Testis (tissue), 3 donors: ENCODE data around the gene MYLK. TPM values are rescaled to one million over a fixed set of nuclear protein-coding genes. Genes with fewer than 3 reads are reported as not detected.

ENCODE experiments used
- DNase-seq: peaks from one replicate; pipeline ENCODE4 v3.0.0-alpha.2; 2019
- H3K27ac ChIP-seq, 2 donors: fragments of 200-600 bp; sonication (generic); one replicate each; pipeline ENCODE4 v1.5.1; 2019
- H3K27me3 ChIP-seq: fragments of 200-600 bp; sonication (generic); one replicate; pipeline ENCODE4 v1.5.1; 2019
- H3K36me3 ChIP-seq: fragments of 200-600 bp; sonication (generic); one replicate; pipeline ENCODE4 v1.5.1; 2017; ENCODE audit warnings: low read depth; ENCODE audit errors: missing control alignments
- H3K4me1 ChIP-seq: fragments of 200-600 bp; sonication (generic); one replicate; pipeline ENCODE4 v1.5.1; 2019
- H3K4me3 ChIP-seq, 2 donors: fragments of 200-600 bp; sonication (generic); one replicate each; pipeline ENCODE4 v1.5.1; 2017 to 2019
- H3K9me3 ChIP-seq: fragments of 200-600 bp; sonication (generic); one replicate; pipeline ENCODE4 v1.5.1; 2017
- POLR2A ChIP-seq: fragments of 450-650 bp; IDR thresholded peaks from one replicate; pipeline ENCODE4 v1.6.1; 2017; ENCODE audit warnings: antibody characterized with exemption, mild to moderate bottlenecking, moderate library complexity
- WGBS, 2 donors: methylation state at CpG; one replicate each; pipeline ENCODE4 v1.1.5; 2018; 5-methylcytosine and 5-hydroxymethylcytosine counted together
- intact Hi-C: fragments of 100-400 bp; cut with DNase I; formaldehyde crosslinking; loops from one replicate; pipeline ENCODE4 v1.15.1; 2023; ENCODE audit warnings: low total_unique reads
- polyA plus RNA-seq: library from polyadenylated mRNA; stranded (reverse); fragments of 350-450 nt; fragmentation: Illumina TruSeq; extraction: RNeasy Lipid Tissue Mini Kit (QIAGEN cat#74804); gene quantifications from one replicate; pipeline ENCODE4 v1.2.3, GENCODE V29; 2014; ENCODE audit warnings: low read depth, low replicate concordance; ENCODE audit not compliant: insufficient read depth
- total RNA-seq, 2 donors: library from RNA; depleted of rRNA; stranded (reverse); fragments of >200 nt; gene quantifications; one replicate each; pipeline ENCODE4 v1.2.3, GENCODE V29; 2016
- TF ChIP-seq, protein P1 (sequence below), 3 experiments: fragments of 450-650 bp in 2 of 3; fragments of 200-600 bp in 1 of 3; sonication (generic) in 1 of 3; IDR thresholded peaks; one replicate each; pipeline ENCODE4 v1.5.1; 2016 to 2019; ENCODE audit warnings: antibody characterized with exemption in 3 of 3, mild to moderate bottlenecking in 2 of 3, moderate library complexity in 1 of 3

Gene MYLK
- total and polyA plus RNA-seq, 3 donors from 2014 or later, result 130 to 168 (median 151) TPM

DNA sequence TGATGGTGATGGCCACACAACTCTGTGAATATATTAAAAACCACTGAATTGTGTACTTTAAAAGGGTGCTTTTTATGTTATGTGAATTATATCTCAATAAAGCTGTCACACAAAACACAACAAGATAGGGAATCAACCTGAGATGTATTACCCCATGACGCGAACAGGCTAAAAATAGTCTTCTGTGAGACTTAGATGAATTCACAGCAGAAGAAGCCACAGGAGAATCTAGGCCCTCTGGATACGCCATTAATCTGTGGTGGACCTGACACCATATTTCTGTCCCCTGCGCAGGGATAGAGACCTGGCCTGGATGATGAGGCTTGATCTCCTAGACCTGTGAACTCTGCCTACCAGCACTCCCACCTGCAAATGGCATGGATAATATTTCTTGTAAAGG lies 153.3 kb downstream of the MYLK start:
- Histone ChIP-seq H3K4me3 (no peak overlapping the region), H3K36me3 (no peaks in the 10 kb centered on the region), H3K27me3 (no peaks in the 10 kb centered on the region), H3K9me3 (no peaks in the 10 kb centered on the region), H3K27ac (no peak overlapping the region), H3K4me1 (no peaks in the 10 kb centered on the region)
- no peak for DNase-seq
- TF ChIP-seq POLR2A, result no peak
- TF ChIP-seq, protein P1, sequence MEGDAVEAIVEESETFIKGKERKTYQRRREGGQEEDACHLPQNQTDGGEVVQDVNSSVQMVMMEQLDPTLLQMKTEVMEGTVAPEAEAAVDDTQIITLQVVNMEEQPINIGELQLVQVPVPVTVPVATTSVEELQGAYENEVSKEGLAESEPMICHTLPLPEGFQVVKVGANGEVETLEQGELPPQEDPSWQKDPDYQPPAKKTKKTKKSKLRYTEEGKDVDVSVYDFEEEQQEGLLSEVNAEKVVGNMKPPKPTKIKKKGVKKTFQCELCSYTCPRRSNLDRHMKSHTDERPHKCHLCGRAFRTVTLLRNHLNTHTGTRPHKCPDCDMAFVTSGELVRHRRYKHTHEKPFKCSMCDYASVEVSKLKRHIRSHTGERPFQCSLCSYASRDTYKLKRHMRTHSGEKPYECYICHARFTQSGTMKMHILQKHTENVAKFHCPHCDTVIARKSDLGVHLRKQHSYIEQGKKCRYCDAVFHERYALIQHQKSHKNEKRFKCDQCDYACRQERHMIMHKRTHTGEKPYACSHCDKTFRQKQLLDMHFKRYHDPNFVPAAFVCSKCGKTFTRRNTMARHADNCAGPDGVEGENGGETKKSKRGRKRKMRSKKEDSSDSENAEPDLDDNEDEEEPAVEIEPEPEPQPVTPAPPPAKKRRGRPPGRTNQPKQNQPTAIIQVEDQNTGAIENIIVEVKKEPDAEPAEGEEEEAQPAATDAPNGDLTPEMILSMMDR (IDR thresholded peaks at IDR 0.05), result no peak
- intact Hi-C loops, result no loop called here
- 88 to 89% methylated on average over 4 of the region's 4 CpGs for WGBS, 2 donors

DNA sequence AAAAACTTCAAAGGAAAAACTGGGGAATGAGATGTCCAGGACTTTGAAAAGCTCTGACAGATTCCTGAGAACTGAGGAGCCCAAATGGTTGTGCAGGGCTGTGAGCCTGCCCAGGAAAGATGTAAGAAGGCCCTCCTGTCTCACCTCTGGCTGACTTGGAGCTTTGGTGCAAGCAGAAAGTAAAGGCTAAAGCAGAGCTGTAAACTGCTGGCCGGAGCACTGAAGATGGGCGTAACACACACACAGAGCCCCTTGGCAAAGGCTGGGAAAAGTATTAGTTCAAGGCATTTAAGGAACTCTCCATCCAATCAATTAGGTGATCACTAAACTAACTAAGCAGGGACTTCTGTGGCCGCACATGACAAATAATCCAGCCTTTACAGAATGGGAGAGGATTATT lies 155.1 kb downstream of the MYLK start:
- intact Hi-C loops, result no loop called here
- H3K36me3 ChIP-seq, result no peaks in the 10 kb centered on the region
- DNase-seq, result no peak
- H3K4me3 ChIP-seq, result no peak overlapping the region
- no peaks in the 10 kb centered on the region for H3K4me1 ChIP-seq
- no peaks in the 10 kb centered on the region for H3K9me3 ChIP-seq
- WGBS, 2 donors, result 98 to 100% methylated on average over 3 of the region's 3 CpGs
- no peaks in the 10 kb centered on the region for H3K27me3 ChIP-seq
- no peak overlapping the region for H3K27ac ChIP-seq
- no peak for TF ChIP-seq POLR2A
- TF ChIP-seq, protein P1 (IDR thresholded peaks at IDR 0.05), result no peak

DNA sequence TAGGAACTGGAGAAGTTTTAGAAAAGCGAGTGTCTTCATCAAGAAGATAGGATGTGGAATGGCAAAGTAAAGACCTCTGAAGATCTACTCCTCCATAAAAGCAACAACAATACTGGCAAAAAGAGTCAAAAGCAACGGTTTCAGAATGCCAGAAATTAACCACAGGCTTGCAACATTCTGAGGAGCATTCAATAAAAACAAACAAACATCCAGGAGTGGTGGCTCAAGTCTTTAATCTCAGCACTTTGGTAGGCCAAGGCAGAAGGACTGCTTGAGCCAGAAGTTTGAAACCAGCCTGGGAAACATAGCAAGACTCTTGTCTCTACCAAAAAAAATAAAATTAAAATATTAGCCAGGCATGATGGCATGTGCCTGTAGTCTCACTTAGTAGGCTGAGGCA lies 156.1 kb downstream of the MYLK start:
- no peak overlapping the region for H3K4me3 ChIP-seq
- WGBS, 2 donors, result 65 to 76% methylated on average over 2 of the region's 2 CpGs
- intact Hi-C loops, result no loop called here
- TF ChIP-seq POLR2A, result no peak
- TF ChIP-seq, protein P1 (IDR thresholded peaks at IDR 0.05), result no peak
- H3K4me1 ChIP-seq, result no peaks in the 10 kb centered on the region
- DNase-seq, result no peak
- H3K9me3 ChIP-seq, result no peaks in the 10 kb centered on the region
- no peak overlapping the region for H3K27ac ChIP-seq
- H3K27me3 ChIP-seq, result no peaks in the 10 kb centered on the region
- no peaks in the 10 kb centered on the region for H3K36me3 ChIP-seq

DNA sequence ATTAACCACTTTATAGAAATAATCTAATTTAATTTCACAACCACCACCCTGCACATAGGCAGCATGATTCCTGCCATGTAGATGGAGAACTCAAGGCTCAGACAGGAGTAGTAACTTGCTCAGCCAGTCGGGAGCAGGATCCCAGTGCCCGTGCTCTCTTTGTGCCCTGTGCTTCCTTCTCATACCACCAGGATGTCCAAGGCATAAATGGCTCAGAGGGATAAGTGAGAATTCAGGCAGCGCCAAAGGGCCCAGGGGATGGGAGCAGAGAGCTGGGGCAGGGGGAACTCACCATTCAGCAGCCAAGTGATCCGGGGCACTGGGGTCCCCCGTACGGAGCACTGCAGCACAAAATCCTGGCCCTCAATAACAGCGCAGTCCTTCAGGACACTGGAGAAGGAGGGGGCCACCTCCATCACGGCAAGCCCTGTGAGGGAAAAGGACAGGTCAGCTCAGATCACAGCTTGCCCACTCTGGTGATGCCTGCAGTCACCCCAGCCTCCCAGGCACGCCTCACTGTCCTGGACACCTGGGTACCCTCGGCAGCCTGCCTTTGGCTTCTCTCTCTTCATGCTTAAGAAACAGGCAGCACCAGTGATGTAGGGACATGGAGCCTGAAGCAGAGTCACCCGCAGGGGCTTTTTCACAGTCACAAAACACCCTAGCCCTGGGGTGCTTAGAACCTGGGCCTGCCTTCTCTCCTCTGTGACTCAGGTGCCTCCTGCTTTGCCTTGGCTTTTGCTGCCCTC lies 158.3 kb downstream of the MYLK start:
- 84 to 87% methylated on average over 8 to 11 of the region's 11 CpGs for WGBS, 2 donors
- intact Hi-C loops, result no loop called here
- Histone ChIP-seq H3K27ac (no peak overlapping the region), H3K4me1 (peaks cover 1% of the 10 kb centered on the region), H3K9me3 (no peaks in the 10 kb centered on the region), H3K4me3 (no peak overlapping the region), H3K36me3 (no peaks in the 10 kb centered on the region), H3K27me3 (no peaks in the 10 kb centered on the region)
- DNase-seq, result no peak
- TF ChIP-seq POLR2A, result no peak
- TF ChIP-seq, protein P1 (IDR thresholded peaks at IDR 0.05), result no peak

DNA sequence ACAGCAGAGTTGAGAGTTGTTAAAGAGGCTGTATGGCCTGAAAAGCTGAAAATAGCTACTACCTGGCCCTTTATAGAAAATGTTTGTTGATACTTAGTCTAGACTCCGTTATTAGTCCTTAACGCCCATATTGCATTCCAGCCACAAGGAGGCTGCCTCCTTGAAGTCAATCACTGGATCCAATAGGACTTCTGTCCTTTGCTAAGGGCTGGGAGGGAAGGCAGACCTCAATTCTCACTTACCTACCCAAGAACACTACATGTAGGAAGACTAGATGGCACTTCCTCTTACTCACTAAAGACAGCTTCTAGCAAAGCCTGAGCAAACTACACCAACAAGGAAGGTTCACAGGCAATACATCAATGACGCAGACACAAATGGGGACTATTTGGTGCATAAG lies 159.8 kb downstream of the MYLK start:
- intact Hi-C loops, result no loop called here

More for the DNA sequence above, 159.8 kb downstream of the MYLK start:
- no peaks in the 10 kb centered on the region for H3K9me3 ChIP-seq
- DNase-seq, result no peak
- 33 to 49% methylated on average over 3 of the region's 3 CpGs for WGBS, 2 donors
- H3K27ac ChIP-seq, result no peak overlapping the region
- no peak overlapping the region for H3K4me3 ChIP-seq
- peaks cover 16% of the 10 kb centered on the region for H3K4me1 ChIP-seq
- no peaks in the 10 kb centered on the region for H3K36me3 ChIP-seq
- no peaks in the 10 kb centered on the region for H3K27me3 ChIP-seq
- TF ChIP-seq, protein P1 (IDR thresholded peaks at IDR 0.05), result no peak
- no peak for TF ChIP-seq POLR2A
